K562 (cell line): ENCODE results near the gene CCNL2. TPM values are rescaled to one million over a fixed set of nuclear protein-coding genes. Genes with fewer than 3 reads are reported as not detected.

Source experiments
- ATF7 ChIP-seq: fragments of 450-650 bp; IDR thresholded peaks from 2 replicates; pipeline ENCODE4 v1.7.1; 2014; ENCODE audit warnings: mild to moderate bottlenecking, moderate library complexity
- BRF1 ChIP-seq: IDR thresholded peaks from 3 replicates; pipeline ENCODE4 v1.6.1; 2011; ENCODE audit warnings: borderline replicate concordance, mild to moderate bottlenecking; ENCODE audit not compliant: insufficient read length; ENCODE audit errors: extremely low read depth
- CBX1 ChIP-seq: sonication (generic); IDR thresholded peaks from 2 replicates; pipeline ENCODE4 v1.6.1; 2016; ENCODE audit warnings: antibody characterized with exemption, low read depth, mild to moderate bottlenecking
- CTCFL ChIP-seq: IDR thresholded peaks from 2 replicates; pipeline ENCODE4 v1.6.1; 2011; ENCODE audit warnings: borderline replicate concordance, low read depth, mild to moderate bottlenecking, moderate library complexity, low read length; ENCODE audit not compliant: insufficient read depth, poor library complexity, severe bottlenecking
- GABPA ChIP-seq: fragments of 200-800 bp; sonication (Bioruptor generic); conservative IDR thresholded peaks from 2 replicates; pipeline ENCODE4 v1.6.1; 2016; ENCODE audit warnings: low read depth, missing genetic modification characterization, missing compliant biosample characterization
- GTF2E2 ChIP-seq: fragments of 200-800 bp; sonication (Bioruptor generic); IDR thresholded peaks from 2 replicates; pipeline ENCODE4 v1.6.1; 2016; ENCODE audit warnings: missing genetic modification characterization, missing compliant biosample characterization
- LARP7 ChIP-seq: fragments of 450-650 bp; IDR thresholded peaks from 2 replicates; pipeline ENCODE4 v1.6.1; 2016
- NRF1 ChIP-seq, 2 experiments: fragments of 450-650 bp; IDR thresholded peaks in 1 of 2; conservative IDR thresholded peaks in 1 of 2; 2 replicates each; pipeline ENCODE4 v1.6.1; 2014; ENCODE audit warnings: mild to moderate bottlenecking in 2 of 2
- PCBP2 ChIP-seq: fragments of 200-400 bp; formaldehyde crosslinking; IDR thresholded peaks from 2 replicates; pipeline ENCODE4 v1.6.1; 2018; ENCODE audit warnings: low read length, low read depth, mild to moderate bottlenecking, moderate library complexity; ENCODE audit not compliant: poor library complexity, severe bottlenecking
- SIN3A ChIP-seq, 2 experiments: fragments of 150-350 bp in 1 of 2; IDR thresholded peaks; 2 replicates each; pipeline ENCODE4 v1.6.1; 2011 to 2016; ENCODE audit warnings: borderline replicate concordance in 2 of 2, low read depth in 2 of 2, low read length in 2 of 2, mild to moderate bottlenecking in 2 of 2, moderate library complexity in 2 of 2; ENCODE audit not compliant: control insufficient read depth in 1 of 2
- SMAD1 ChIP-seq: fragments of 150-350 bp; IDR thresholded peaks from 2 replicates; pipeline ENCODE4 v1.6.1; 2014; ENCODE audit warnings: low read length, low read depth; ENCODE audit not compliant: partially characterized antibody
- SRSF3 ChIP-seq: fragments of 200-400 bp; formaldehyde crosslinking; IDR thresholded peaks from 2 replicates; pipeline ENCODE4 v1.6.1; 2016; ENCODE audit warnings: mild to moderate bottlenecking, low read length, moderate library complexity; ENCODE audit not compliant: insufficient read depth
- THRAP3 ChIP-seq: fragments of 450-650 bp; IDR thresholded peaks from 2 replicates; pipeline ENCODE4 v1.6.1; 2016; ENCODE audit warnings: mild to moderate bottlenecking, inconsistent platforms, borderline replicate concordance
- WHSC1 ChIP-seq: IDR thresholded peaks from one replicate; pipeline ENCODE4 v1.6.1; 2012; ENCODE audit warnings: low read length, control low read depth, inconsistent platforms
- ZNF12 ChIP-seq: sonication (generic); formaldehyde crosslinking; IDR thresholded peaks from 2 replicates; pipeline ENCODE4 v1.4.0; 2020; ENCODE audit warnings: mild to moderate bottlenecking, missing genetic modification reagents
- ZNF24 ChIP-seq: fragments of 450-650 bp; IDR thresholded peaks from 2 replicates; pipeline ENCODE4 v1.6.1; 2016
- ZNF318 ChIP-seq, 2 experiments: fragments of 450-650 bp; IDR thresholded peaks; 2 replicates each; pipeline ENCODE4 v1.6.1; 2016; ENCODE audit warnings: mild to moderate bottlenecking in 2 of 2, borderline replicate concordance in 1 of 2, low read depth in 1 of 2, moderate library complexity in 1 of 2
- polyA plus RNA-seq, 8 experiments: library from polyadenylated mRNA; depleted of rRNA in 4 of 8; stranded (reverse) in 5 of 8; unstranded in 3 of 8; fragments of >200 nt; fragmentation: Nextera tagmentation in 2 of 8; fragmentation: Illumina TruSeq in 1 of 8; extraction: Ambion mirVana in 2 of 8; extraction: Trizol in 1 of 8; gene quantifications; 2 replicates each; pipeline versions ENCODE4 v1.2.1 to v1.2.3, GENCODE V29; 2011 to 2014; ENCODE audit warnings: inconsistent platforms in 1 of 8, missing spikeins in 1 of 8
- total RNA-seq, 7 experiments: library from RNA; depleted of rRNA in 6 of 7; stranded (reverse); fragments of >200 nt in 6 of 7; fragmentation: Illumina TruSeq in 2 of 7; extraction: Trizol in 2 of 7; gene quantifications; 2 replicates each; pipeline versions ENCODE4 v1.2.1 to v1.2.3, GENCODE V29; 2011 to 2021; ENCODE audit warnings: low replicate concordance in 1 of 7

The CCNL2 gene
- total and polyA plus RNA-seq, 9 of the 15 experiments (the other 6 are each of a cell fraction or from before 2014, with no cell fraction given), result 2.8 to 287 (median 94.5) TPM

GRCh38 chr1:1374929-1375662, 24.0 kb downstream of the CCNL2 start, which contains the start of gene AURKAIP1 (continued):
- TF ChIP-seq PCBP2, result no peak
- peak; percentile 96 for TF ChIP-seq ZNF24
- TF ChIP-seq CBX1, result peak; percentile 90
- TF ChIP-seq GABPA, result peak; percentile 99
- TF ChIP-seq LARP7, result peak; percentile 88; the same call in 1 of the 2 replicates
- TF ChIP-seq ZNF12 (CRISPR knock-in tag), result peak; percentile 83
- 0 out of 2 replicates have a peak, but pooled peaks have one; percentile 75 for TF ChIP-seq THRAP3
- TF ChIP-seq BRF1, result no peak
- TF ChIP-seq SIN3A (IDR thresholded peaks at IDR 0.05; ENCODE audit: borderline replicate concordance in 2 of 2, control insufficient read depth in 1 of 2, low read depth in 2 of 2, low read length in 2 of 2), result peak; percentile 74 to 84; a peak in 3 of 4 replicates
- TF ChIP-seq WHSC1, result no peak
- peak; percentile 96 for TF ChIP-seq GTF2E2 (tag)
- 0 out of 2 replicates have a peak, but pooled peaks have one; percentile 23 for TF ChIP-seq SRSF3
- peak; percentile 47 to 66; a peak in 3 of 4 replicates for TF ChIP-seq NRF1 (conservative IDR thresholded peaks at IDR 0.05 in 1 of 2, IDR thresholded peaks at IDR 0.05 in 1 of 2)
- TF ChIP-seq SMAD1, result peak; percentile 70
- TF ChIP-seq ZNF318 (IDR thresholded peaks at IDR 0.05; ENCODE audit: borderline replicate concordance in 1 of 2, low read depth in 1 of 2), result no peak
- peak; percentile 92 for TF ChIP-seq CTCFL
- TF ChIP-seq ATF7, result peak; percentile 97
